HG03175 (cell line): ENCODE measurements around the gene NOL4L.

ENCODE experiments used
- ATAC-seq: cut with Tn5 transposase; IDR thresholded peaks from one replicate; pipeline ENCODE4 v1.9.1; 2021; ENCODE audit warnings: mild to moderate bottlenecking, moderate library complexity; ENCODE audit not compliant: unreplicated experiment

Gene NOL4L

GRCh38 chr20:32563311-32564272 is 21.5 kb downstream of the NOL4L start:
- ATAC-seq = no peak

- ATAC-seq = no peak
Measured at GRCh38 chr20:32562495-32562911, 22.6 kb downstream of the NOL4L start.

DNA sequence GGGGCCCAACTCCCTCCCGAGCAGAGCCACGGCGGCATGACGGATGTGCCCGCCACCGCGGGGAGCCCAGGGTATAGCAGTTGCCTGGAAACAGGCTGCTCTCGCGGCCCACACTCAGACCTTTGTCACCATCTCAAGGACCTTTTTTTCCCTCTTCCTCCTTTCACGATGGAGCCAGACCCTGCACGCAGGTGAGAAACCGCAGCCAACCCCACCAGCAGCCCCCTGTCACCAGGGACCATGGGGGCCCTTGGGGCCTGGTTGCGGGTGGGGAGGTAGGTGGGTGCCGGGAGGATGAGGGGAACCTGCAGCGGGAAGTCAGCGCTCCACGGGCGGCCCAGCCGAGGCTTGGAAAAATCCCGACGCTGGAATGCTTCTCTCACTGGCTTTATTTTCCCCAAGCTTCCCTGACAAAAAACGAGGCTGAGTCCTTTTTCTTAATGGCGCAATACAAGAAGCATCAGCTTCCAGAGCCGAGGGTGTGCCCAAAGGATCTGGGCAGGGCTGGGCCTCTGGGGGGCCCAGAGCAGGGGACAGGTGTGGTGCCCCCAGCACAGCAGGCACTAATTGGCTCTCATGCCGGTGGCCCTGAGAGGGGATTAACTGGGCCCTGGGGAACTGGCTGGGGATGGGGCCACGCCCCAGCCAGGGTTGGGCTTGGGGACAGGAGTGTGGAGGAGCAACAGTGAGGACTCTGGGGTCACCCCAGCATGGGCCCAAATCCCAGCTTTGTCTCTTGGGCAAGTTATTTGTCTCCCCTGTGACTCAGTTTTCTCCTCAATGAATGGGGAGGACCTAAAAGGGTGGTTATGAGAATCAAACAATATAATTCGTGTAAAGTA is 23.9 kb downstream of the NOL4L start:
- ATAC-seq = no peak

DNA sequence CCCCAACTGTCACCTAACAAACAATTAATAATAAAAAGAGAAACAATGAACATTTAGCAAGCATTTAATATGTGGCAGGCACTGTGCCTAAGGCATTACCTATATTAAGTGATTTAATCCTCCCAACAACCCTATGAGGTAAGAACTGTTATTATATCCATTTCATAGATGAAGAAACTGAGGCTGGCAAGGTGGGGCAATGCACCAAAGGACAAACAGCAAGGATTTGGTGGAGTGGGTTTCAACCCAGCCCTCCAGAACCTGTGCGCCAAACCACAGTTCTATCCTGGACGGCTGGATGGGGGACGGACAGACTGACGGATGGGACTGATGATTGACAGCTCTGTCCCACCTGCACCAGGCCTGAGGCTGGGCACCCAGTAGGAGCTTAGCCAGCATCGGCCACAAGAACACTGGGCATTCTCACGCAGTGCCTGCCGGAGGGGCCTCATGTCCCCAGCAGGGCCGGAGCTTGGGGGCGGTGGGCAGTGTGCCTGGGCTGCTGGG is 24.6 kb downstream of the NOL4L start:
- ATAC-seq = no peak

GRCh38 chr20:32559753-32560380 is 25.3 kb downstream of the NOL4L start:
- no peak for ATAC-seq

GRCh38 chr20:32559205-32559752 is 25.9 kb downstream of the NOL4L start:
- no peak for ATAC-seq

DNA sequence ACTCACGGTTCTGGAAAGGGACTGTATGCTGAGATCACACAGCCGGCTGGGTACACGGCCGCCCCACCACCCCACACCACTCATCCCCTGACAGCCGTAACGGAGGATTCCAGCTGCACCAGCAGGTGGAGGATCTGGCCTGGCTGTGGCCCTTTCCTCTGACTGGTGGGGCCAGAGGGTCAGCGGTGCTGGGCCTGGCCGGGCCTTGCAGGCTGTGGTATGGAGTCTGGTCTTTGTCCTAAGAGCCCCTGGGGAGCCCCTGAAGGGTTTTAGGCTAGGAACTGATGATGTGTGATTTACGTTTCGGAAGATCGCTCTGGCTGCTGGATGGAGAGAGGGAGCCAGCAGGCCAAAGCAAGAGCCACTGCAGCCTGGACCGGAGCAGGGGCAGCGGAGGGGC is 26.6 kb downstream of the NOL4L start:
- no peak for ATAC-seq

GRCh38 chr20:32557319-32557718 is 27.8 kb downstream of the NOL4L start:
- ATAC-seq = no peak

DNA sequence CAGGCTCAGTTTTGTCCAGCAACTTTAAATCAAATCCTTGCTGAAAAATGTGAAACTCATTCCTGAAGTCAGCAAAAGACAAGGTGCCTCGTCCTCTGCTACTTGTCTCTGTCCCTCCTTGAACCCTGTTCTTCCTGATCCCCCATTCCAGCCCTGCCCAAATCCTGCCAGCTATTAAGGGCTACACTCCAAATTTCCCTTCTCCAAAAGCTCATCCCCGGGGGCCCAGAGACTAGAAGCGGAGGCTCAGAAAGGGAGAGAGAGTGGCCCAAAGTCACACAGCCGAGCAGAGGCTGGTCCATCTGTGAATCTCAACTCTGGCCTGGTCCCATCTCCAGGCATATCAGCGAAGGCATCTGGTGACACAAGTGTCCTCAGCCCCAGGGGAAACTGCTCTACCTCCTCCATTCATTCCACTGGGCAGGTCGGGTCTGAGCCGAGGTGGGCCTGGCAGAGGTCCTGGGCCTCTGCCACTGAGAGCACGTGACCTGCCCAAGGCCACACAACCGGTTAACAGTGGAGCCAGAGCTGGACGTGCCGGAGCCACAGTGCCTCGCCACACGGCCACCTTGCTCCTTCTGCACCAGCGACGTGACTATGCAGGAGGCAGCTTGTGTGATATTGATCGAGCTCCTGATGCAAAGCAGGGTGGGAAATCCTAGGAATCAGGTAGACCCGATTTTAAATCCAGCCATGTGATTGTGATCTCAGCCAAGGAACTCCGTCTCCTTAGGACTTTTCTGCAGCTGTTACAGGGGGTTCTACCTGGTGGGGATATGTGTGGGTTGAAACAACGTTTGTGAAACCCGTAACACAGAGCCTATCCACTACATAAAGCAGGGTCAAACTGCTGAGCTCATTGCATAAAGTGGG is 28.6 kb downstream of the NOL4L start:
- ATAC-seq = no peak

DNA sequence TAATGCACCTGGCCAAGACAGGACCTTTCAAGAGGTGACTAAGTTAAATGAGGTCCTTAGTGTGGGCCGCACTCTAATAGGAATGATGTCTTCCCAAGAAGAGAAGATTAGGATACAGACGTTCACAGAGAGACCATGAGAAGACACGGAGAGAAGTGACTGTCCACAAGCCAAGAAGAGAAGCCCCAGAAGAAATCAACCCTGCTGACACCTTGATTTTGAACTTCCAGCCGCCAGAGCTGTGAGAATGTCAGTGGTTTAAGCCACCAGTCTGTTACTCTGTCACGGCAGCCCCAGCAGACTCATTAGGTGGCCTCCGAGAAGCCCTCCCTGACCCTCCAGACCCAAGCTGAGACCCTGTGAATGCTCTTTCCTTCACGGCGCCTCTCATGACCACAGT is 29.5 kb downstream of the NOL4L start:
- ATAC-seq = no peak

DNA sequence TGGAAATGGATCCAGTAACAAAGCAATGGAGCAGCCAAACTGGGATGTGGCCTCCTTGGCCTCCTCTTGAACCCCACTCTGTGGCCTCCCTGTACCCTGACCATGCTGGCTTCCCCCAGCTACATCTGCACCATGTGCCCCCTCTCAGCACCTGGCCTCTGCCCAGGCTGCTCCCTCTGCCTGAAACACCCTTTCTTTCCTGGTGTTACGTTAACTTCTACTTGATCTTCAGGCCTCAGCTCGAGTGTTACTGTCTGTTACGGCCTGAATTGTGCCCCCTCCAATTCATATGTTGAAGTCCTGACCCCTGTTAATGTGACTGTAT is 30.2 kb downstream of the NOL4L start:
- ATAC-seq = no peak

GRCh38 chr20:32553618-32554017 is 31.5 kb downstream of the NOL4L start:
- ATAC-seq = no peak

DNA sequence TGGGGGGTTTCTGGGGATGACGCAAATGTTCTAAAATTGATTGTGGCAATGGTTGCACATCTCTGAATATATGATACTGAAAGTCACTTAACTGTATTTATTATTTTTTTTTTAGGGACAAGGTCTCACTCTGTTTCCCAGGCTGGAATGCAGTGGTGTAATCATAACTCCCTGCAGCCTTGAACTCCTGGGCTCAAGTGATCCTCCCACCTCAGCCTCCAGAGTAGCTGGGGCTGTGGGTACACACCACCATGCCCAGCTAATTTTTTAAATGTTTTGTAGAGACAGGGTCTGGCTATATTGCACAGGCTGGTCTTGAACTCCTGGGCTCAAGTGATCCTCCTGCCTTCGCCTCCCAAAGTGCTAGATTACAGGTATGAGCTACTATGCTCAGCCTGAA is 33.4 kb downstream of the NOL4L start:
- ATAC-seq = no peak

DNA sequence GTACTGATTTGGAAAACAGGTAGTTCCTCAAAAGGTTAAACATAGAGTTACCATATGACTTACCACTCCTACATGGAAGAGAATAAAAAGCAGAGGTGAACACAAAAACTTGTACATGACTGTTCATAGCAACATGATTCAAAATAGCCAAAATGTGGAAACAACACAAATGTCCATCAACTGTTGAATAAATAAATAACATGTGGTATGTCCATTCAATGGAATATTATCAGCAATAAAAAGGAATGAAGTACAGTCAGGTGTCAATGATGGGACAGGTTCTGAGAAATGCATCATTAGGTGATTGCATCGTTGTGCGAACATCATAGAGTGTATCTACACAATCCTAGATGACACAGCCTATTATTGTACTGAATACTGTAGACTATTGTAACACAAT is 35.3 kb downstream of the NOL4L start:
- no peak for ATAC-seq

DNA sequence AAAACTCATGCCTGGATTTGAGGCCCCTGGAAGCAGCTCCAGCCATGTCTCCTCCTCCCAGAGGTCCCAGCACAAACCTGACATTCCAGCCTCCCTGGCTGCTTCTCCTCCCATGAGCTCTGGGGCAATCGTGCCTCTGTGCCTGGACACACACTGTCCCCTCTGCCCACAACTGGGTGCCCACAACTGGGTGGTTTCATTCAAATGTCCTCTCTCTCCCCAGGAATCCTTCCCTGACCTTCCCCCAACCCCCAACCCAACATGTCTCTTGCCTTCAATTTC is 37.4 kb downstream of the NOL4L start:
- ATAC-seq = no peak

GRCh38 chr20:32546918-32547752 is 38.0 kb downstream of the NOL4L start:
- ATAC-seq = no peak

- no peak for ATAC-seq
Measured at GRCh38 chr20:32544893-32545840, 40.0 kb downstream of the NOL4L start.

GRCh38 chr20:32544260-32544722 is 40.8 kb downstream of the NOL4L start:
- no peak for ATAC-seq
